PC-3 (cell line): ENCODE results near the gene THEMIS. TPM values are rescaled to one million over a fixed set of nuclear protein-coding genes. Genes with fewer than 3 reads are reported as not detected.

Source experiments
- ATAC-seq: fragments of 200-7000 bp; cut with Tn5 transposase; 2 replicates; pipeline ENCODE4 v1.9.1; 2020; ENCODE audit warnings: mild to moderate bottlenecking, moderate library complexity
- BruUV-seq: library from RNA; stranded (reverse); fragments of 400-500 nt; replicated peaks from 2 replicates; lab custom pipeline; 2021; lab: Mats Ljungman, UMichigan
- CTCF ChIA-PET: fragments of 300-600 bp; sonication (Branson Sonifier 250); formaldehyde crosslinking; loops from one replicate; lab custom pipeline; 2022; ENCODE audit warnings: antibody characterized with exemption; lab: Charles Lee
- POLR2A ChIA-PET: fragments of 300-600 bp; sonication (Branson Sonifier 250); formaldehyde crosslinking; loops from one replicate; lab custom pipeline; 2022; ENCODE audit warnings: antibody characterized with exemption; ENCODE audit not compliant: unreplicated experiment; lab: Charles Lee
- DNase-seq: peaks from one replicate; pipeline ENCODE4 v3.0.0-alpha.2; 2015
- H2AFZ ChIP-seq: fragments of 300-600 bp; sonication (generic); 2 replicates; pipeline ENCODE4 v1.6.0; 2016; ENCODE audit warnings: antibody characterized with exemption, low read length
- H3F3A ChIP-seq: fragments of 300-600 bp; sonication (generic); one replicate; pipeline ENCODE4 v1.6.0; 2017; ENCODE audit warnings: antibody characterized with exemption, low read length, control low read depth, mild to moderate bottlenecking; ENCODE audit not compliant: unreplicated experiment
- H3K27ac ChIP-seq: fragments of 300-600 bp; sonication (generic); 2 replicates; pipeline ENCODE4 v1.5.1; 2016; ENCODE audit warnings: mild to moderate bottlenecking, low read length
- H3K27me3 ChIP-seq: fragments of 300-600 bp; sonication (generic); 2 replicates; pipeline ENCODE4 v1.6.1; 2016; ENCODE audit warnings: low read length, mixed read lengths
- H3K36me3 ChIP-seq: fragments of 300-600 bp; sonication (generic); 2 replicates; pipeline ENCODE4 v1.6.1; 2016; ENCODE audit warnings: low read depth, mixed run types, low read length, mixed read lengths
- H3K4me1 ChIP-seq: fragments of 300-600 bp; sonication (generic); 2 replicates; pipeline ENCODE4 v1.5.1; 2016; ENCODE audit warnings: low read length; ENCODE audit not compliant: insufficient read depth
- H3K4me2 ChIP-seq: fragments of 300-600 bp; sonication (generic); 2 replicates; pipeline ENCODE4 v1.6.0; 2016; ENCODE audit warnings: low read length
- H3K4me3 ChIP-seq: fragments of 300-600 bp; sonication (generic); 2 replicates; pipeline ENCODE4 v1.5.1; 2016; ENCODE audit warnings: mild to moderate bottlenecking, low read length, mixed read lengths
- H3K79me2 ChIP-seq: fragments of 300-600 bp; sonication (generic); 2 replicates; pipeline ENCODE4 v1.6.1; 2017; ENCODE audit warnings: low read length, mixed read lengths
- H3K9ac ChIP-seq: fragments of 300-600 bp; sonication (generic); 2 replicates; pipeline ENCODE4 v1.6.0; 2016; ENCODE audit warnings: mild to moderate bottlenecking, low read length
- H3K9me2 ChIP-seq: fragments of 300-600 bp; sonication (generic); replicated peaks from 2 replicates; pipeline ENCODE4 v1.6.1; 2016; ENCODE audit warnings: mixed run types, low read length, mixed read lengths
- H3K9me3 ChIP-seq: fragments of 300-600 bp; sonication (generic); 2 replicates; pipeline ENCODE4 v1.6.1; 2016; ENCODE audit warnings: low read length, mixed read lengths
- H4K20me1 ChIP-seq: fragments of 300-600 bp; sonication (generic); 2 replicates; pipeline ENCODE4 v1.6.1; 2016; ENCODE audit warnings: low read length, mixed read lengths
- EZH2 ChIP-seq: fragments of 300-600 bp; sonication (generic); IDR thresholded peaks from one replicate; pipeline ENCODE4 v1.6.1; 2017; ENCODE audit warnings: antibody characterized with exemption, mild to moderate bottlenecking, low read length; ENCODE audit not compliant: unreplicated experiment
- EZH2phosphoT487 ChIP-seq: fragments of 300-600 bp; sonication (generic); IDR thresholded peaks from 2 replicates; pipeline ENCODE4 v1.6.1; 2018; ENCODE audit warnings: mild to moderate bottlenecking, antibody characterized with exemption, low read length, borderline replicate concordance
- intact Hi-C: fragments of 100-400 bp; cut with micrococcal nuclease; formaldehyde crosslinking; loops from 2 replicates; pipeline ENCODE4 v1.9.0; 2023
- total RNA-seq: library from RNA; depleted of rRNA; stranded (reverse); fragments of >200 nt; gene quantifications from 2 replicates; pipeline ENCODE4 v1.2.3, GENCODE V29; 2014
- TF ChIP-seq, protein P1 (sequence below): fragments of 300-600 bp; sonication (generic); conservative IDR thresholded peaks from 2 replicates; pipeline ENCODE4 v1.5.1; 2017; ENCODE audit warnings: antibody characterized with exemption, low read depth, mild to moderate bottlenecking, low read length

The THEMIS gene
- total RNA-seq, 1 experiment from 2014 or later = not detected

DNA sequence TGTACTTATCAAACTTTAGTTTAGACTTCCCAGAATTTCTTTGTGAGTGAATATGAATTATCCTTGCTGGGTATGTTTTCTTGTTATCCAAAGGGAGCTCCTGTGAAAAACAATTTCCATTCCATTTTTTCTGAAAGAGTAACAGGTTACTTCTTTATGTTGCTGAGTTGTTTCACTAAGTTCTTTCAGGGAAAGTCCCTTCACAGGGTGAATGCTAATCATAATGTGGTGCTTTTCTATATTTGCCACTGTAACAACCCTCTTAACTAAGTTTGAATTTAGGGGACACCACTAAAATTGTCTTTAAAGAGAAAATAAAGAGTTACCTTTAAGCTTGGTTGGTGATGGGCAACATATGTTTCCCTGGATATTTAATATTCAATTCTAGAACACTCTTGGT is 79.4 kb downstream of the THEMIS start:
- DNase-seq = no peak
- CTCF ChIA-PET = no interaction called here

DNA sequence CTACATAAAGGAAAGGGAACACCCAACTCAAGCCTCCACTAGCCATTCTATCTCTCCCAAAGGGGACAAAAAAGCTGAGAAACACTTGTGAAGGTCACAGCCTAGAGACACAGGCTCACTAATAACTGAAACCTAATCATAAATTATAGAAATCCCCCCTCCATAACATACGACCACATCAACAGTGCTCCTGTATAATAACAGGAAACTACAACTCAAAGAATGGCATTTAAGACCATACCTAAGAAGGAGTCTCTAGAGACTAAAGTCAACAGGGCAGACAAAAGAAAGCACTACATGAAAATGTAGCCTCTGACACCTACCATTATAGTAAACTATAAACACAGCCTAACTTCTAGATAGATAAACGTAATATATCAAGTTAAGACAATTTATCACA is 82.7 kb downstream of the THEMIS start:
- DNase-seq (no peak), ATAC-seq (no peak)
- Histone ChIP-seq H3K4me3 (no peak overlapping the region), H3K9me2 (no peaks in the 10 kb centered on the region), H2AFZ (no peak overlapping the region), H3K9me3 (no peaks in the 10 kb centered on the region), H3K27ac (no peak overlapping the region), H3K27me3 (peaks cover 22% of the 10 kb centered on the region), H3K9ac (no peak overlapping the region), H3K4me1 (no peaks in the 10 kb centered on the region), H3K4me2 (no peak overlapping the region), H3K36me3 (no peaks in the 10 kb centered on the region), H3K79me2 (no peaks in the 10 kb centered on the region), H4K20me1 (no peaks in the 10 kb centered on the region), H3F3A (no peaks in the 10 kb centered on the region)
- intact Hi-C loops = no loop called here
- TF ChIP-seq EZH2 (no peak), EZH2phosphoT487 (no peak)
- TF ChIP-seq, protein P1, sequence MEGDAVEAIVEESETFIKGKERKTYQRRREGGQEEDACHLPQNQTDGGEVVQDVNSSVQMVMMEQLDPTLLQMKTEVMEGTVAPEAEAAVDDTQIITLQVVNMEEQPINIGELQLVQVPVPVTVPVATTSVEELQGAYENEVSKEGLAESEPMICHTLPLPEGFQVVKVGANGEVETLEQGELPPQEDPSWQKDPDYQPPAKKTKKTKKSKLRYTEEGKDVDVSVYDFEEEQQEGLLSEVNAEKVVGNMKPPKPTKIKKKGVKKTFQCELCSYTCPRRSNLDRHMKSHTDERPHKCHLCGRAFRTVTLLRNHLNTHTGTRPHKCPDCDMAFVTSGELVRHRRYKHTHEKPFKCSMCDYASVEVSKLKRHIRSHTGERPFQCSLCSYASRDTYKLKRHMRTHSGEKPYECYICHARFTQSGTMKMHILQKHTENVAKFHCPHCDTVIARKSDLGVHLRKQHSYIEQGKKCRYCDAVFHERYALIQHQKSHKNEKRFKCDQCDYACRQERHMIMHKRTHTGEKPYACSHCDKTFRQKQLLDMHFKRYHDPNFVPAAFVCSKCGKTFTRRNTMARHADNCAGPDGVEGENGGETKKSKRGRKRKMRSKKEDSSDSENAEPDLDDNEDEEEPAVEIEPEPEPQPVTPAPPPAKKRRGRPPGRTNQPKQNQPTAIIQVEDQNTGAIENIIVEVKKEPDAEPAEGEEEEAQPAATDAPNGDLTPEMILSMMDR = no peak
- BruUV-seq = no TSS peak
- ChIA-PET POLR2A (no interaction called here), CTCF (no interaction called here)

More for the DNA sequence above, 79.4 kb downstream of the THEMIS start:
- Histone ChIP-seq H3K36me3 (no peaks in the 10 kb centered on the region), H4K20me1 (no peaks in the 10 kb centered on the region), H3K9me3 (no peaks in the 10 kb centered on the region), H3K4me2 (no peak overlapping the region), H3K4me3 (no peak overlapping the region), H3K4me1 (no peaks in the 10 kb centered on the region), H3F3A (no peaks in the 10 kb centered on the region), H3K79me2 (no peaks in the 10 kb centered on the region), H3K9me2 (no peaks in the 10 kb centered on the region), H3K9ac (no peak overlapping the region), H2AFZ (no peak overlapping the region), H3K27me3 (peaks cover 16% of the 10 kb centered on the region), H3K27ac (no peak overlapping the region)
- POLR2A ChIA-PET = no interaction called here
- intact Hi-C loops = no loop called here
- TF ChIP-seq EZH2phosphoT487 (no peak), EZH2 (no peak)
- TF ChIP-seq, protein P1 = no peak
- no peak for ATAC-seq
- no TSS peak for BruUV-seq

DNA sequence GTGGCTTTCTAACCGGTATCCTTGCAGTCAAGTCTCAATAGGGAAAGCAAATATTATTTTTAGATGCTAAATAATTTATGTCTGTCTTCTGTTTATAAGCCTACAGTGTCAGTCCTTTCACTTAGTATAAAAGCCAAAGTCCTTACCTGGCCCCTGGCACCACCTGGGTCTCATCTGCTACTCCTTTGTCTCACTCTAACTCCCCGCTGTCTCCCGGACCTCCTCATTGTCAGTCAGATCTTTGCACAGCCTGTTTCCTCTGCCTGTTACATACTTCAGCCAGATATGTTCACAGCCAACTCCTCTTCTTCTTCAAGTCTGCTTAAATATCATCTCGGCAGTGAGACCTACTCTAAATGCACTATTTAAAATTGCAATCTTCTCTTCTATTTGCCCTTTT is 84.2 kb downstream of the THEMIS start:
- Histone ChIP-seq H3K9me2 (no peaks in the 10 kb centered on the region), H3K79me2 (no peaks in the 10 kb centered on the region), H4K20me1 (no peaks in the 10 kb centered on the region), H3K4me3 (no peak overlapping the region), H3K27ac (no peak overlapping the region), H3K9me3 (no peaks in the 10 kb centered on the region), H3K9ac (no peak overlapping the region), H3K27me3 (peaks cover 22% of the 10 kb centered on the region), H3K4me1 (no peaks in the 10 kb centered on the region), H3F3A (no peaks in the 10 kb centered on the region), H3K36me3 (no peaks in the 10 kb centered on the region), H3K4me2 (no peak overlapping the region), H2AFZ (no peak overlapping the region)
- ChIA-PET CTCF (interaction anchor here (0.6 kb wide), 1 partner anchor 43 kb away, joined by 3 read pairs; no protein-coding TSS in a partner anchor), POLR2A (interaction anchor here (0.5 kb wide), 1 partner anchor 1059 kb away, joined by 10 read pairs; no protein-coding TSS in a partner anchor)
- DNase-seq = no peak
- BruUV-seq = no TSS peak
- intact Hi-C loops = no loop called here
- TF ChIP-seq EZH2 = no peak
- TF ChIP-seq, protein P1 = no peak
- no peak for TF ChIP-seq EZH2phosphoT487
- no peak for ATAC-seq
